Naive thymus-derived CD4-positive, alpha-beta T cell (primary cell): ENCODE data around the gene PDE8A. TPM values are rescaled to one million over a fixed set of nuclear protein-coding genes. Genes with fewer than 3 reads are reported as not detected.

Experiments used
- ATAC-seq: fragments of 150-1000 bp; cut with Tn5 transposase; 2 replicates; pipeline ENCODE4 v1.10.0; 2021; ENCODE audit warnings: mild to moderate bottlenecking, moderate library complexity
- CTCF ChIA-PET: fragments of 350-600 bp; sonication (Branson Sonifier 250); formaldehyde crosslinking; loops from one replicate; lab custom pipeline; 2021; ENCODE audit warnings: antibody characterized with exemption; lab: Charles Lee
- POLR2A ChIA-PET: fragments of 350-600 bp; sonication (Branson Sonifier 250); formaldehyde crosslinking; loops from one replicate; lab custom pipeline; 2021; ENCODE audit warnings: antibody characterized with exemption, inconsistent platforms; lab: Charles Lee
- DNase-seq, 9 donors: peaks; one replicate each; pipeline versions ENCODE4 v3.0.0 to v3.0.0-alpha.2; 2020 to 2022; ENCODE audit warnings: mixed read lengths in 1 of 9
- H3K27ac ChIP-seq: one replicate; pipeline ENCODE4 v1.7.0; 2013; ENCODE audit warnings: mild to moderate bottlenecking, low read depth, low read length, moderate library complexity
- H3K27me3 ChIP-seq, 2 donors: one replicate each; pipeline ENCODE4 v1.7.0; 2013; ENCODE audit warnings: low read length in 2 of 2, mild to moderate bottlenecking in 2 of 2, moderate library complexity in 2 of 2; ENCODE audit not compliant: control insufficient read depth in 2 of 2, insufficient read depth in 2 of 2
- H3K36me3 ChIP-seq, 3 experiments: 1 replicate in 2 of 3; 2 replicates in 1 of 3; pipeline ENCODE4 v1.7.0; 2013; ENCODE audit warnings: low read length in 3 of 3, mild to moderate bottlenecking in 3 of 3, moderate library complexity in 1 of 3; ENCODE audit not compliant: insufficient read depth in 3 of 3, control insufficient read depth in 2 of 3
- H3K4me1 ChIP-seq, 2 donors: one replicate each; pipeline ENCODE4 v1.7.0; 2013; ENCODE audit warnings: low read length in 2 of 2, mild to moderate bottlenecking in 2 of 2, moderate library complexity in 1 of 2; ENCODE audit not compliant: control insufficient read depth in 2 of 2, insufficient read depth in 2 of 2
- H3K4me3 ChIP-seq: 2 replicates; pipeline ENCODE4 v1.7.0; 2013; ENCODE audit warnings: mild to moderate bottlenecking, low read length
- H3K9me3 ChIP-seq, 3 experiments: 1 replicate in 2 of 3; 2 replicates in 1 of 3; pipeline ENCODE4 v1.7.0; 2013; ENCODE audit warnings: low read length in 3 of 3; ENCODE audit not compliant: control insufficient read depth in 2 of 3
- H3K27ac Mint-ChIP-seq, 9 donors: one replicate each; pipeline ENCODE4 v1.8.0; 2020 to 2022; ENCODE audit warnings: mixed read lengths in 9 of 9, mild to moderate bottlenecking in 8 of 9, moderate library complexity in 5 of 9, inconsistent platforms in 2 of 9
- H3K27me3 Mint-ChIP-seq, 5 donors: one replicate each; pipeline ENCODE4 v1.8.0; 2021 to 2022; ENCODE audit warnings: mixed read lengths in 5 of 5, mild to moderate bottlenecking in 1 of 5
- H3K36me3 Mint-ChIP-seq, 5 donors: one replicate each; pipeline ENCODE4 v1.8.0; 2020 to 2022; ENCODE audit warnings: mixed read lengths in 5 of 5, mild to moderate bottlenecking in 3 of 5, inconsistent platforms in 1 of 5
- H3K4me1 Mint-ChIP-seq, 7 donors: one replicate each; pipeline ENCODE4 v1.8.0; 2020 to 2022; ENCODE audit warnings: mixed read lengths in 7 of 7, mild to moderate bottlenecking in 3 of 7, inconsistent platforms in 1 of 7
- H3K4me3 Mint-ChIP-seq, 10 donors: one replicate each; pipeline ENCODE4 v1.8.0; 2020 to 2022; ENCODE audit warnings: mild to moderate bottlenecking in 10 of 10, mixed read lengths in 10 of 10, moderate library complexity in 6 of 10, inconsistent platforms in 2 of 10
- H3K9me3 Mint-ChIP-seq, 11 donors: one replicate each; pipeline ENCODE4 v1.8.0; 2020 to 2022; ENCODE audit warnings: mixed read lengths in 11 of 11, mild to moderate bottlenecking in 4 of 11, inconsistent platforms in 1 of 11, moderate library complexity in 1 of 11
- intact Hi-C, 2 donors: fragments of 100-400 bp; cut with micrococcal nuclease; formaldehyde crosslinking; loops; one replicate each; pipeline ENCODE4 v1.15.1; 2023
- polyA plus RNA-seq, 2 donors: library from polyadenylated mRNA; unstranded; fragments of 300-500 nt; fragmentation: Illumina TruSeq; gene quantifications; one replicate each; pipeline ENCODE4 v1.2.3, GENCODE V29; 2021
- total RNA-seq, 6 experiments: library from RNA in 5 of 6; stranded (reverse) in 5 of 6; gene quantifications; 1 replicate in 5 of 6; 2 replicates in 1 of 6; pipeline ENCODE4 v1.2.3 and lab custom pipeline; 2021 to 2026

PDE8A gene
- total and polyA plus RNA-seq, 7 experiments from 2014 or later = 1.7 to 43.3 (median 31.9) TPM

DNA sequence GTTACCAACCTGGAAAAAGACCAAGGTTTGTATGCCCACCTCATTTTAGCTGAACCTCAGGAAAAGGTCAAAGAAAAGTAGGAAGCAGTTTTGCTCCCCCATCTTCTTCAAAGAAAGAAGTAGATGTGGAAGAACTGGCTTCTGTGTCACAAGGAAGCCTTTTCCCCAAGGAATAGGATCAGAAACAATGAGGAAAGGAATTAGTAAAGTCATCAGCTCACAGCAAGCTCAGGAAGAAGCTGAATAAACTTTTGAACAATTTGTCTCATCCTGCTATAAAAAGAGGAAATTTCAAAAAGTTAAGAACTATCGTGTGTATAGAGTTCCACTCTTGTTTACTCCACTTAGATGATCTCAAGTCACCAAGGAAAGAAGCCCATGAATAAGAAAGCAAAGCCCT lies 174.2 kb downstream of the PDE8A start:
- CTCF ChIA-PET = interaction anchor here (0.6 kb wide), 2 partner anchors 432 to 589 kb away, joined by 3 read pairs; no protein-coding TSS in a partner anchor

GRCh38 chr15:85157344-85157743 lies 175.7 kb downstream of the PDE8A start:
- H3K9me3 Mint-ChIP-seq = peaks cover 0 to 17% (median 6%) of the 10 kb centered on the region in 11 donors
- peaks cover 2 to 10% (median 4%) of the 10 kb centered on the region in 5 donors for H3K36me3 Mint-ChIP-seq
- ChIA-PET CTCF (no interaction called here), POLR2A (no interaction called here)
- intact Hi-C loops = no loop called here
- peaks cover 0 to 5% (median 4%) of the 10 kb centered on the region in 7 donors for H3K4me1 Mint-ChIP-seq
- H3K9me3 ChIP-seq = no peaks in the 10 kb centered on the region
- H3K36me3 ChIP-seq = no peaks in the 10 kb centered on the region
- no peaks in the 10 kb centered on the region for H3K4me1 ChIP-seq
- no peaks in the 10 kb centered on the region for H3K27me3 ChIP-seq
- H3K4me3 ChIP-seq = no peak overlapping the region
- H3K27ac ChIP-seq = no peak overlapping the region
- H3K27me3 Mint-ChIP-seq = peaks cover 0 to 27% (median 0%) of the 10 kb centered on the region in 5 donors
- no peak overlapping the region for H3K27ac Mint-ChIP-seq
- no peak for ATAC-seq
- H3K4me3 Mint-ChIP-seq = no peak overlapping the region
- DNase-seq = no peak

More for the DNA sequence above, 174.2 kb downstream of the PDE8A start:
- no peaks in the 10 kb centered on the region for H3K36me3 ChIP-seq
- H3K4me1 Mint-ChIP-seq = peaks cover 0 to 5% (median 4%) of the 10 kb centered on the region in 7 donors
- peaks cover 0 to 9% (median 6%) of the 10 kb centered on the region in 11 donors for H3K9me3 Mint-ChIP-seq
- POLR2A ChIA-PET = no interaction called here
- peaks cover 0 to 27% (median 0%) of the 10 kb centered on the region in 5 donors for H3K27me3 Mint-ChIP-seq
- intact Hi-C loops = no loop called here
- no peak for DNase-seq
- ATAC-seq = no peak
- H3K9me3 ChIP-seq = no peaks in the 10 kb centered on the region
- no peak overlapping the region for H3K4me3 Mint-ChIP-seq
- H3K27ac Mint-ChIP-seq = no peak overlapping the region
- no peaks in the 10 kb centered on the region for H3K4me1 ChIP-seq
- H3K4me3 ChIP-seq = no peak overlapping the region
- H3K27me3 ChIP-seq = no peaks in the 10 kb centered on the region
- no peak overlapping the region for H3K27ac ChIP-seq
- peaks cover 2 to 8% (median 4%) of the 10 kb centered on the region in 5 donors for H3K36me3 Mint-ChIP-seq

DNA sequence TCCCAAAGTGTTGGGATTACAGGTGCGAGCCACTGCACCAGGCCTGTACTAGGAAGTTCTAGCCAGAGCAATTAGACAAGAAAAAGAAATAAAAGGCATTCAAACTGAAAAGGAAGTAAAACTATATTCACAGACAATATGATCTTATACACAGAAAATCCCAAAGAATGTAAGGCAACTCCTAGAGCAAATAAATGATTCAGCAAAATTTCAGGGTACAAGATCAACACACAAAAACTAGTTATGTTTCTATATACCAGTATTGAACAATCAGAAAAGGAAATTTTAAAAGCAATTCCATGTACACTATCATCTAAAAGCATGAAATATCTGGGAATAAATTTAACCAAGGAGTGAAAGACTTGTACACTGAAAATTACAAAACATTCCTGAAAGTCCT lies 180.6 kb downstream of the PDE8A start:
- H3K4me1 ChIP-seq = no peaks in the 10 kb centered on the region
- Mint-ChIP-seq H3K9me3 (peaks cover 0 to 32% (median 3%) of the 10 kb centered on the region in 11 donors), H3K27ac (no peak overlapping the region), H3K27me3 (peaks cover 0 to 33% (median 0%) of the 10 kb centered on the region in 5 donors), H3K36me3 (peaks cover 0 to 4% (median 0%) of the 10 kb centered on the region in 5 donors), H3K4me1 (no peaks in the 10 kb centered on the region), H3K4me3 (no peak overlapping the region)
- CTCF ChIA-PET = no interaction called here
- no peak overlapping the region for H3K4me3 ChIP-seq
- H3K36me3 ChIP-seq = no peaks in the 10 kb centered on the region
- intact Hi-C loops = no loop called here
- POLR2A ChIA-PET = no interaction called here
- H3K9me3 ChIP-seq = no peaks in the 10 kb centered on the region
- no peak for DNase-seq
- no peak for ATAC-seq
- H3K27ac ChIP-seq = no peak overlapping the region
- H3K27me3 ChIP-seq = no peaks in the 10 kb centered on the region

DNA sequence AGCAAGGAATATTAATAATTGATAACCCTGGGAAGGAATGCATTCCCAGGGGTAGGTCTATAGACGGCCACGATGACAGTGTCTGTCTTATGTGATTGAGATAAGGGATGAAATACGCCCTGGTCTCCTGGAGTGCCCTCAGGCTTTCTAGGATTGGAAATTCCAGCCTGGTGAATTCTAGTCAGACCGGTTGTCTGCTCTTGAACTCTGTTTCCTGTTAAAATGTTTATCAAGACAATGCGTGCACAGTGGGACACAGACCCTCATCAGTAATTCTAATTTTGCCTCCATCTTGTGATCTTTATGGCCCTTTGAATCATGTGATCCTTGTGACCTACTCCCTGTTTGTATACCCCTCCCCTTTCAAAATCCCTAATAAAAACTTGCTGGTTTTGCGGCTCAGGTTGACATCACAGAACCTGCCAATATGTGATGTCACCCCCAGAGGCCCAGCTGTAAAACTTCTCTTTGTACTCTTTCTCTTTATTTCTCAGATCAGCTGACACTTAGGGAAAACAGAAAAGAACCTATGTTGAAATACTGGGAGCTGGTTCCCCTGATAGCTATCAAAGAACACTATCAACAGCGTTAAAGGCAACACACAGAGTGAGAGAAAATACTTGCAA lies 183.3 kb downstream of the PDE8A start:
- Mint-ChIP-seq H3K27me3 (peaks cover 0 to 40% (median 7%) of the 10 kb centered on the region in 5 donors), H3K36me3 (peaks cover 0 to 4% (median 0%) of the 10 kb centered on the region in 5 donors), H3K27ac (no peak overlapping the region), H3K4me3 (no peak overlapping the region), H3K9me3 (peaks cover 0 to 32% (median 3%) of the 10 kb centered on the region in 11 donors), H3K4me1 (peaks cover 0 to 15% (median 0%) of the 10 kb centered on the region in 7 donors)
- Histone ChIP-seq H3K27me3 (no peaks in the 10 kb centered on the region), H3K9me3 (no peaks in the 10 kb centered on the region), H3K27ac (no peak overlapping the region), H3K4me3 (no peak overlapping the region), H3K4me1 (peaks cover 0 to 4% of the 10 kb centered on the region in 2 donors), H3K36me3 (no peaks in the 10 kb centered on the region)
- ATAC-seq (no peak), DNase-seq (no peak)
- POLR2A ChIA-PET = no interaction called here
- intact Hi-C loops = no loop called here
- CTCF ChIA-PET = no interaction called here

DNA sequence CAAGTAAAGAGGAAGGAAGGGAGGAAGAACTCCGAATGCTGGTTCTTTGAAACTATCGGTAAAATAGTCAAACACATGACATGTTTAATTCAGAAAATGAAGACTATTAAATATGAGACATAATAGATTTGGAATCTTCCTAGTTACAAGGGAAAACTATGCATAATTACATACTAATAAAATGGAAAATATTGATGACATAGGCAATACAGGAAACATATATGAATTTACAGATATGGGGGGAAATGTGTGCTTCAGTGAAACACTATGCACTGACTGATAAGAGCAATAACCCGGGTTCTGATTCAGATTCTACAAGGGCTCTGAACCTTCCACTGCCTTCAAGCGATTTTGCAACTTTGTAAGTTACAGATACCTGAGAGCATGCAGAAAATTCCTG lies 185.9 kb downstream of the PDE8A start:
- Mint-ChIP-seq H3K36me3 (peaks cover 0 to 4% (median 0%) of the 10 kb centered on the region in 5 donors), H3K9me3 (peaks cover 0 to 29% (median 10%) of the 10 kb centered on the region in 11 donors), H3K27ac (no peak overlapping the region), H3K4me3 (peak overlapping the region in 4 of 10 donors; percentile 14 to 45 (median 33)), H3K4me1 (peaks cover 0 to 15% (median 0%) of the 10 kb centered on the region in 7 donors), H3K27me3 (peaks cover 13 to 47% (median 29%) of the 10 kb centered on the region in 5 donors)
- no peak overlapping the region for H3K4me3 ChIP-seq
- H3K27me3 ChIP-seq = no peaks in the 10 kb centered on the region
- DNase-seq (no peak), ATAC-seq (no peak)
- no peak overlapping the region for H3K27ac ChIP-seq
- no peaks in the 10 kb centered on the region for H3K36me3 ChIP-seq
- H3K9me3 ChIP-seq = peaks cover 0 to 7% (median 0%) of the 10 kb centered on the region in 3 experiments
- ChIA-PET POLR2A (no interaction called here), CTCF (no interaction called here)
- intact Hi-C loops = no loop called here
- peaks cover 0 to 4% of the 10 kb centered on the region in 2 donors for H3K4me1 ChIP-seq

GRCh38 chr15:85168642-85169173 lies 187.1 kb downstream of the PDE8A start:
- H3K4me1 ChIP-seq = peaks cover 0 to 4% of the 10 kb centered on the region in 2 donors
- peak overlapping the region; percentile 5 for H3K4me3 ChIP-seq
- Mint-ChIP-seq H3K4me1 (peaks cover 0 to 15% (median 0%) of the 10 kb centered on the region in 7 donors), H3K9me3 (peaks cover 0 to 30% (median 11%) of the 10 kb centered on the region in 11 donors), H3K27ac (no peak overlapping the region), H3K27me3 (peaks cover 13 to 47% (median 34%) of the 10 kb centered on the region in 5 donors), H3K36me3 (peaks cover 0 to 4% (median 0%) of the 10 kb centered on the region in 5 donors), H3K4me3 (peak overlapping the region in 9 of 10 donors; percentile 34 to 74 (median 65))
- ATAC-seq (peak; percentile 80), DNase-seq (peak in 8 of 9 donors; percentile 10 to 49 (median 37))
- peaks cover 0 to 2% of the 10 kb centered on the region in 2 donors for H3K27me3 ChIP-seq
- H3K36me3 ChIP-seq = no peaks in the 10 kb centered on the region
- H3K9me3 ChIP-seq = peaks cover 0 to 7% (median 0%) of the 10 kb centered on the region in 3 experiments
- intact Hi-C loops = loop anchor here in 1 of 2 donors (1.0 kb wide), 1 partner anchor 213 kb away; no protein-coding TSS in a partner anchor
- ChIA-PET POLR2A (no interaction called here), CTCF (interaction anchor here (0.6 to 1.2 kb wide), 4 partner anchors 68 to 338 kb away, joined by 3 to 4 read pairs (median 3); no protein-coding TSS in a partner anchor)
- no peak overlapping the region for H3K27ac ChIP-seq
